ENCODE measurements around the gene ZNF277. TPM values are rescaled to one million over a fixed set of nuclear protein-coding genes. Genes with fewer than 3 reads are reported as not detected.

ZNF277 gene
- total RNA-seq, 1 experiment from 2014 or later = 13.1 TPM

- no peaks in the 10 kb centered on the region; a peak in 1 of 7 replicates for H3K36me3 Mint-ChIP-seq (ENCODE audit: insufficient read depth in 1 of 3, low read depth in 3 of 3)
Measured at GRCh38 chr7:112359086-112359485, 152.6 kb downstream of the ZNF277 start.

More at GRCh38 chr7:112359086-112359485, 152.6 kb downstream of the ZNF277 start:
- Histone ChIP-seq H2BK20ac (ENCODE audit: low read depth, low read length, poor library complexity, severe bottlenecking) (no peak overlapping the region), H4K8ac (replicated peaks; ENCODE audit: insufficient read length, low read depth, low read length) (no peak overlapping the region), H3K4ac (ENCODE audit: low read depth, low read length) (no peak overlapping the region), H2AFZ (ENCODE audit: low read length) (no peak overlapping the region), H4K91ac (ENCODE audit: insufficient read length, low read depth, low read length) (no peak overlapping the region), H3K27me3 (ENCODE audit: insufficient read depth, low read length) (no peaks in the 10 kb centered on the region), H3K9me3 (ENCODE audit: control insufficient read depth, low read depth, low read length) (no peaks in the 10 kb centered on the region), H3K9ac (ENCODE audit: extremely low read depth, insufficient read length, low read length) (no peak overlapping the region), H3K27ac (ENCODE audit: insufficient read length, low read depth, low read length) (no peak overlapping the region), H2BK15ac (ENCODE audit: low read depth, low read length) (no peak overlapping the region), H3K79me2 (ENCODE audit: insufficient read depth, low read length) (no peaks in the 10 kb centered on the region), H3K23ac (ENCODE audit: insufficient read length, low read depth, low read length) (no peak overlapping the region), H2BK5ac (ENCODE audit: insufficient read length, low read length) (no peak overlapping the region), H2BK120ac (ENCODE audit: low read depth, low read length, poor library complexity, severe bottlenecking) (no peak overlapping the region), H4K20me1 (ENCODE audit: control insufficient read depth, insufficient read depth, insufficient read length) (no peaks in the 10 kb centered on the region), H4K5ac (ENCODE audit: insufficient read length, low read depth, low read length) (no peak overlapping the region), H3T11ph (ENCODE audit: low read length) (no peak overlapping the region), H3K79me1 (ENCODE audit: insufficient read depth, low read depth, low read length, poor library complexity, severe bottlenecking) (no peaks in the 10 kb centered on the region), H3K18ac (ENCODE audit: insufficient read length, low read depth, low read length) (no peak overlapping the region), H3K23me2 (ENCODE audit: insufficient read length, low read depth, low read length, poor library complexity, severe bottlenecking) (no peaks in the 10 kb centered on the region), H3K4me1 (ENCODE audit: insufficient read depth, low read length) (no peaks in the 10 kb centered on the region), H2AK5ac (ENCODE audit: insufficient read length, low read length) (no peak overlapping the region), H2BK12ac (ENCODE audit: insufficient read length, low read depth, low read length) (no peak overlapping the region), H3K4me2 (ENCODE audit: insufficient read depth, insufficient read length, low read length) (no peak overlapping the region), H3K56ac (ENCODE audit: insufficient read length, low read depth, low read length) (no peak overlapping the region), H3K14ac (ENCODE audit: insufficient read depth, low read length) (no peak overlapping the region)
- Mint-ChIP-seq H3K27me3 (ENCODE audit: low read depth) (no peaks in the 10 kb centered on the region), H3K27ac (no peak overlapping the region), H3K4me3 (no peak overlapping the region), H3K9me3 (peaks cover 0 to 2% of the 10 kb centered on the region in 2 experiments; a peak in 1 of 5 replicates), H3K4me1 (peaks cover 17 to 19% of the 10 kb centered on the region in 2 experiments)
- TF ChIP-seq CTCF (conservative IDR thresholded peaks at IDR 0.05) = no peak
- no peak for DNase-seq

All from H9 (cell line).